Stomach (tissue), 9 donors: ENCODE measurements around the gene FAM163B. TPM values are rescaled to one million over a fixed set of nuclear protein-coding genes. Genes with fewer than 3 reads are reported as not detected.

ENCODE experiments used
- DNase-seq, 2 donors: peaks; one replicate each; pipeline versions ENCODE4 v3.0.0 to v3.0.0-alpha.2; 2013 to 2019
- H3K27ac ChIP-seq, 5 donors: fragments of 200-600 bp in 4 of 5; sonication (generic) in 4 of 5; one replicate each; pipeline ENCODE4 v1.5.1; 2013 to 2019; ENCODE audit warnings: mild to moderate bottlenecking in 1 of 5, moderate library complexity in 1 of 5
- H3K27me3 ChIP-seq, 3 donors: fragments of 200-600 bp; sonication (generic); one replicate each; pipeline ENCODE4 v1.5.1; 2017 to 2019; ENCODE audit warnings: mixed run types in 1 of 3
- H3K36me3 ChIP-seq, 4 donors: fragments of 200-600 bp; sonication (generic); 1 replicate in 3 of 4; 2 replicates in 1 of 4; pipeline ENCODE4 v1.5.1; 2016 to 2019
- H3K4me1 ChIP-seq, 4 donors: fragments of 200-600 bp; sonication (generic); one replicate each; pipeline ENCODE4 v1.5.1; 2016 to 2019
- H3K4me3 ChIP-seq, 4 donors: fragments of 200-600 bp; sonication (generic) in 3 of 4; one replicate each; pipeline ENCODE4 v1.5.1; 2016 to 2019; ENCODE audit warnings: mild to moderate bottlenecking in 1 of 4
- H3K9me3 ChIP-seq, 4 donors: fragments of 200-600 bp; sonication (generic); one replicate each; pipeline ENCODE4 v1.5.1; 2016 to 2019
- EP300 ChIP-seq: sonication (generic); formaldehyde crosslinking; IDR thresholded peaks from one replicate; pipeline ENCODE4 v1.6.1; 2017; ENCODE audit warnings: antibody characterized with exemption
- POLR2A ChIP-seq, 4 donors: fragments of 450-650 bp; IDR thresholded peaks; one replicate each; pipeline ENCODE4 v1.6.1; 2016; ENCODE audit warnings: antibody characterized with exemption in 4 of 4, control low read depth in 2 of 4, mild to moderate bottlenecking in 1 of 4, moderate library complexity in 1 of 4
- POLR2AphosphoS5 ChIP-seq, 3 donors: sonication (generic); formaldehyde crosslinking; IDR thresholded peaks; one replicate each; pipeline ENCODE4 v1.6.1; 2016; ENCODE audit warnings: antibody characterized with exemption in 3 of 3
- WGBS, 5 donors: extraction: QIAGEN DNeasy Blood & Tissue Kit in 3 of 5; methylation state at CpG; one replicate each; pipeline versions ENCODE4 v1.1.5 to v1.1.7; 2013 to 2018; 5-methylcytosine and 5-hydroxymethylcytosine counted together
- intact Hi-C: fragments of 100-400 bp; cut with DNase I; formaldehyde crosslinking; loops from one replicate; pipeline ENCODE4 v1.15.1; 2023; ENCODE audit warnings: low total_unique reads
- polyA plus RNA-seq, 3 donors: library from polyadenylated mRNA; stranded (reverse); fragments of 200-250 nt; gene quantifications; one replicate each; pipeline ENCODE4 v1.2.3, GENCODE V29; 2013
- total RNA-seq, 5 donors: library from RNA; depleted of rRNA; stranded (reverse); fragments of >200 nt; gene quantifications; one replicate each; pipeline versions ENCODE4 v1.1.0 to v1.2.3, GENCODE V29; 2014 to 2016
- TF ChIP-seq, protein P1 (sequence below), 7 experiments: fragments of 450-650 bp in 4 of 7; fragments of 200-600 bp in 3 of 7; sonication (generic) in 3 of 7; IDR thresholded peaks; one replicate each; pipeline ENCODE4 v1.5.1; 2016 to 2019; ENCODE audit warnings: antibody characterized with exemption in 7 of 7, control low read depth in 2 of 7, mild to moderate bottlenecking in 1 of 7
- donor health status: healthy with polysubstance abuse.
- donor health status: Bipolar disorder and iron deficiency.
- donor health status: healthy.

FAM163B gene
- total and polyA plus RNA-seq, 8 donors, result not detected

DNA sequence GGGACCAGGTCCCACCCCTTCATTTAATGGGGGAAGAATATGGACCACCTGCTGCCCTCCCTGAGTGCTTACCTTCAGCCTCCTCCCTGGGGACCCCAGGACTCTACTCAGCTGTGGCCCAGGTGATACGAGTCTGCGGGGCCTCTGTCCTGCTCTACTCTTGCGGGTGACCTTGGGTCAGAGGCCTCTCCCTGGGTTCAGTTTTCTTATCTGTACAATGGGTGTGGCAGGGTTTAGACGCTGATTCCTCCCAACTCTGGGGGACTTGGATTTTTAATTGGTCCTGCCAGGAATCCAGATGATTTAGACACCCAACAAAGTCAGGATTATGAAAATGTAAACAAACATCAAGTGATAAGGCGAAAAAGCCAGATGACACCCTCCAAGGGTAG, 25.0 kb downstream of the FAM163B start:
- TF ChIP-seq, protein P1, sequence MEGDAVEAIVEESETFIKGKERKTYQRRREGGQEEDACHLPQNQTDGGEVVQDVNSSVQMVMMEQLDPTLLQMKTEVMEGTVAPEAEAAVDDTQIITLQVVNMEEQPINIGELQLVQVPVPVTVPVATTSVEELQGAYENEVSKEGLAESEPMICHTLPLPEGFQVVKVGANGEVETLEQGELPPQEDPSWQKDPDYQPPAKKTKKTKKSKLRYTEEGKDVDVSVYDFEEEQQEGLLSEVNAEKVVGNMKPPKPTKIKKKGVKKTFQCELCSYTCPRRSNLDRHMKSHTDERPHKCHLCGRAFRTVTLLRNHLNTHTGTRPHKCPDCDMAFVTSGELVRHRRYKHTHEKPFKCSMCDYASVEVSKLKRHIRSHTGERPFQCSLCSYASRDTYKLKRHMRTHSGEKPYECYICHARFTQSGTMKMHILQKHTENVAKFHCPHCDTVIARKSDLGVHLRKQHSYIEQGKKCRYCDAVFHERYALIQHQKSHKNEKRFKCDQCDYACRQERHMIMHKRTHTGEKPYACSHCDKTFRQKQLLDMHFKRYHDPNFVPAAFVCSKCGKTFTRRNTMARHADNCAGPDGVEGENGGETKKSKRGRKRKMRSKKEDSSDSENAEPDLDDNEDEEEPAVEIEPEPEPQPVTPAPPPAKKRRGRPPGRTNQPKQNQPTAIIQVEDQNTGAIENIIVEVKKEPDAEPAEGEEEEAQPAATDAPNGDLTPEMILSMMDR (IDR thresholded peaks at IDR 0.05), result no peak
- no peak for TF ChIP-seq POLR2AphosphoS5 (IDR thresholded peaks at IDR 0.05)
- no peak for TF ChIP-seq POLR2A (IDR thresholded peaks at IDR 0.05)
- TF ChIP-seq EP300, result no peak
- Histone ChIP-seq H3K27ac (no peak overlapping the region), H3K36me3 (no peaks in the 10 kb centered on the region), H3K9me3 (no peaks in the 10 kb centered on the region), H3K27me3 (peaks cover 0 to 76% (median 38%) of the 10 kb centered on the region in 3 donors), H3K4me3 (no peak overlapping the region), H3K4me1 (peaks cover 11 to 24% (median 17%) of the 10 kb centered on the region in 4 donors)
- intact Hi-C loops, result no loop called here
- 24 to 56% (median 40%) methylated on average over 5 of the region's 5 CpGs for WGBS, 5 donors
- no peak for DNase-seq

DNA sequence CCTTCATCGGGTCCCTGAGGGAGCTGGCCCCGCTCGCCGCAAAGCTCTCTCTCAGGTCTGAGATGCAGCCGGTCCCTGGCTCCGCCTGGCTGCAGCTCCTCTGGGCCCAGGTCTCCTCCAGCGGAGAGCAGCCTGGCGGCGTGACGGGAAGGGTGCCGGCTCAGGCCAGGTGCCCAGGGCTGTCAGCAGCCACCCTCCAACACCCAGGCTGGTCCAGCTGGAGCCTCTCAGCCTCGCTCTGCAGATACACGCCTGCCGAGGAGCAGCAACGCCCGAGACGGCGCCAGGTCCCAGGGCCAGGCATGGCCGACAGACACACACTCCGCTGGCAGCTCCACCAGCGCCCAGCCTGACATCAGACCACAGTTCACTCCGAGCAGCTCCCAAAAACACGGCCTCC, 25.6 kb downstream of the FAM163B start:
- H3K4me3 ChIP-seq, result no peak overlapping the region
- TF ChIP-seq, protein P1 (IDR thresholded peaks at IDR 0.05), result no peak
- TF ChIP-seq EP300, result no peak
- TF ChIP-seq POLR2A (IDR thresholded peaks at IDR 0.05), result no peak
- no peak for TF ChIP-seq POLR2AphosphoS5 (IDR thresholded peaks at IDR 0.05)
- H3K27me3 ChIP-seq, result peaks cover 0 to 81% (median 44%) of the 10 kb centered on the region in 3 donors
- no peak for DNase-seq
- intact Hi-C loops, result no loop called here
- 79 to 91% (median 82%) methylated on average over 14 to 23 of the region's 23 CpGs for WGBS, 5 donors
- peaks cover 11 to 24% (median 17%) of the 10 kb centered on the region in 4 donors for H3K4me1 ChIP-seq
- H3K36me3 ChIP-seq, result no peaks in the 10 kb centered on the region
- no peaks in the 10 kb centered on the region for H3K9me3 ChIP-seq
- no peak overlapping the region for H3K27ac ChIP-seq

DNA sequence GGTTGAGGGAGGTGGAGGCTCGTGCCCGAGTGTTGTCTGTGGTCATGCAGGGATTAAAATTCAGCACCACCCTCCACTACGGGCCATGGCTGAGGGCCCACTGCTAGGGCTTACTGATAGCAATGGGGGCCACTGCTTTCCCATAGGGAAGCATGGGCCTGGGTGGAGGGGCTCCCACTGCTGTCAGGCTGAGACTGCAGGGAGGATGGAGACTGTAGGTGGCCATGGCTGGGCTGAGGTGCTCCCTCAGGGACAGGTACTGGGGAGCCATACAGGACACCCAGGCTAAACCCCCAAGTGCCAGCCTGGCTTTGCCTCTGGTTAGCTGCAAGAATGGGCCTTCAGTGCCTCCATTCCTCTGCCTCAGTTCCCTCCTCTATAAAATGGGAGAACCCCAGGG, 26.1 kb downstream of the FAM163B start:
- Histone ChIP-seq H3K36me3 (no peaks in the 10 kb centered on the region), H3K4me3 (no peak overlapping the region), H3K4me1 (peaks cover 11 to 24% (median 17%) of the 10 kb centered on the region in 4 donors), H3K27me3 (peaks cover 0 to 85% (median 46%) of the 10 kb centered on the region in 3 donors), H3K27ac (no peak overlapping the region), H3K9me3 (no peaks in the 10 kb centered on the region)
- TF ChIP-seq POLR2AphosphoS5 (IDR thresholded peaks at IDR 0.05), result no peak
- TF ChIP-seq EP300, result no peak
- TF ChIP-seq POLR2A (IDR thresholded peaks at IDR 0.05), result no peak
- TF ChIP-seq, protein P1 (IDR thresholded peaks at IDR 0.05), result no peak
- DNase-seq, result no peak
- 70 to 86% (median 75%) methylated on average over 3 of the region's 3 CpGs for WGBS, 5 donors
- intact Hi-C loops, result no loop called here

DNA sequence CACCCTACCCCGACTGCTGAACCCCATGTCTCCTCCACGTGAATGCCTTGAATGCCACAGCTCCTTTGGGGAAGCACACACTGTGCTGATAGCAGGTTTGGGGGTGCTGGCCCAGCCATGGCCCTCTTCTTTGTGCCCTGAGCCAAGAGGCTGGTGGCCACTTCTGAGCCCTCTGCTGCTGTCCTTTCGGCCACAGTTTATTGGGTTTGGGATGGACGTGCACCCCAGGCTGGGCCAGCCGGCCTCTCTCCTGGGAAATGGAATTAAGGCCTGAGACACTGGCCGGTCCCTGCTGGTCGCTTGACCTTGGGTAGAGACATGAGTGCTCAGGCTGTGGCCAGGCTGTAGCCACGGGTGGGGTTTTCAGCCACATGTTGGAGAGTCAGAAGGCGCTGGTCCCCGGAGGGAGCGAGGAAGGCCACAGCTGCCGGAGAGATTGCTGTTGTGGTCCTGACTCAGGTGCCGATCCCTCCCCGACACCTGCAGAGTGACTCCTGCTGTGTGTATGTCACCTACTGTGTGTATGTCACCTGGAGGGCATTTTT, 26.6 kb downstream of the FAM163B start:
- no peak overlapping the region for H3K27ac ChIP-seq
- intact Hi-C loops, result no loop called here
- WGBS, 5 donors, result 86 to 90% (median 88%) methylated on average over 9 to 14 of the region's 14 CpGs
- peaks cover 11 to 24% (median 17%) of the 10 kb centered on the region in 4 donors for H3K4me1 ChIP-seq
- peaks cover 0 to 86% (median 46%) of the 10 kb centered on the region in 3 donors for H3K27me3 ChIP-seq
- no peaks in the 10 kb centered on the region for H3K36me3 ChIP-seq
- no peaks in the 10 kb centered on the region for H3K9me3 ChIP-seq
- no peak for DNase-seq
- TF ChIP-seq POLR2A (IDR thresholded peaks at IDR 0.05) (no peak), POLR2AphosphoS5 (IDR thresholded peaks at IDR 0.05) (no peak), EP300 (no peak)
- TF ChIP-seq, protein P1 (IDR thresholded peaks at IDR 0.05), result no peak
- no peak overlapping the region for H3K4me3 ChIP-seq
